B cell (primary cell): ENCODE results near the gene PLEKHG3. TPM values are rescaled to one million over a fixed set of nuclear protein-coding genes. Genes with fewer than 3 reads are reported as not detected.

Experiments
- ATAC-seq: fragments of 200-7000 bp; cut with Tn5 transposase; one replicate; pipeline ENCODE4 v1.10.0; 2021; ENCODE audit warnings: low read depth, mild to moderate bottlenecking, moderate number of reproducible peaks, moderate library complexity
- CTCF ChIA-PET: fragments of 350-600 bp; sonication (Branson Sonifier 250); formaldehyde crosslinking; loops from one replicate; lab custom pipeline; 2021; ENCODE audit warnings: antibody characterized with exemption, inconsistent platforms; lab: Charles Lee
- POLR2A ChIA-PET: fragments of 350-600 bp; sonication (Branson Sonifier 250); formaldehyde crosslinking; loops from one replicate; lab custom pipeline; 2021; ENCODE audit warnings: antibody characterized with exemption; lab: Charles Lee
- DNase-seq: peaks from one replicate; pipeline ENCODE4 v3.0.0; 2013
- H2AFZ ChIP-seq: 2 replicates; pipeline ENCODE4 v1.6.1; 2012; ENCODE audit warnings: mild to moderate bottlenecking, low read depth, low read length; ENCODE audit not compliant: insufficient read depth, poor library complexity, severe bottlenecking
- H3K27ac ChIP-seq, 2 donors: 1 replicate in 1 of 2; 2 replicates in 1 of 2; pipeline ENCODE4 v1.5.1; 2012 to 2013; ENCODE audit warnings: low read length in 2 of 2, mild to moderate bottlenecking in 2 of 2, moderate library complexity in 1 of 2
- H3K27me3 ChIP-seq, 4 experiments: fragments of 200-600 bp in 1 of 4; sonication (generic) in 1 of 4; replicated peaks in 1 of 4; 1 replicate in 2 of 4; 2 replicates in 2 of 4; pipeline versions ENCODE4 v1.6.1 to v1.7.0; 2013 to 2016; ENCODE audit warnings: low read length in 3 of 4, mild to moderate bottlenecking in 2 of 4, mixed read lengths in 1 of 4, moderate library complexity in 1 of 4; ENCODE audit not compliant: insufficient read depth in 4 of 4, control insufficient read depth in 3 of 4; ENCODE audit errors: control extremely low read depth in 1 of 4
- H3K36me3 ChIP-seq, 2 experiments: replicated peaks in 1 of 2; 1 replicate in 1 of 2; 2 replicates in 1 of 2; pipeline versions ENCODE4 v1.6.1 to v1.7.1; 2013; ENCODE audit warnings: low read length in 1 of 2; ENCODE audit not compliant: insufficient read depth in 2 of 2, control insufficient read depth in 1 of 2; ENCODE audit errors: control extremely low read depth in 1 of 2, extremely low read depth in 1 of 2
- H3K4me1 ChIP-seq, 2 donors: fragments of 200-600 bp in 1 of 2; sonication (generic) in 1 of 2; 1 replicate in 1 of 2; 2 replicates in 1 of 2; pipeline versions ENCODE4 v1.5.1 to v1.6.1; 2013 to 2017; ENCODE audit warnings: low read length in 2 of 2; ENCODE audit not compliant: control insufficient read depth in 2 of 2, insufficient read depth in 2 of 2
- H3K4me2 ChIP-seq: replicated peaks from 2 replicates; pipeline ENCODE3; 2012; ENCODE audit warnings: mild to moderate bottlenecking, low read depth, low read length; ENCODE audit not compliant: poor library complexity, severe bottlenecking
- H3K4me3 ChIP-seq, 5 experiments: fragments of 200-600 bp in 1 of 5; sonication (generic) in 1 of 5; 1 replicate in 3 of 5; 2 replicates in 2 of 5; pipeline versions ENCODE4 v1.5.1 to v1.7.0; 2011 to 2016; ENCODE audit warnings: low read length in 4 of 5, mild to moderate bottlenecking in 4 of 5, low read depth in 2 of 5, control low read depth in 1 of 5, moderate library complexity in 1 of 5; ENCODE audit not compliant: insufficient read depth in 1 of 5; ENCODE audit errors: control extremely low read depth in 1 of 5, extremely low read depth in 1 of 5
- H3K79me2 ChIP-seq: fragments of 200-600 bp; sonication (generic); one replicate; pipeline ENCODE4 v1.6.0; 2016; ENCODE audit warnings: low read length; ENCODE audit not compliant: control insufficient read depth, insufficient read depth
- H3K9ac ChIP-seq: fragments of 200-600 bp; sonication (generic); 2 replicates; pipeline ENCODE4 v1.6.1; 2017; ENCODE audit warnings: mild to moderate bottlenecking, low read length, moderate library complexity
- H3K9me3 ChIP-seq, 3 donors: one replicate each; pipeline versions ENCODE4 v1.6.1 to v1.7.1; 2013; ENCODE audit warnings: low read length in 2 of 3; ENCODE audit not compliant: control insufficient read depth in 2 of 3, insufficient read depth in 1 of 3; ENCODE audit errors: control extremely low read depth in 1 of 3
- H4K20me1 ChIP-seq: 2 replicates; pipeline ENCODE4 v1.6.0; 2012; ENCODE audit warnings: mild to moderate bottlenecking, low read length; ENCODE audit not compliant: insufficient read depth, control insufficient read depth, poor library complexity, severe bottlenecking
- H3K27ac Mint-ChIP-seq: one replicate; pipeline ENCODE4 v1.8.0; 2021; ENCODE audit warnings: mixed read lengths
- H3K27me3 Mint-ChIP-seq: one replicate; pipeline ENCODE4 v1.8.0; 2021; ENCODE audit warnings: mixed read lengths
- H3K4me1 Mint-ChIP-seq: one replicate; pipeline ENCODE4 v1.8.0; 2021; ENCODE audit warnings: mixed read lengths
- H3K4me3 Mint-ChIP-seq: one replicate; pipeline ENCODE4 v1.8.0; 2021; ENCODE audit warnings: mixed read lengths
- H3K9me3 Mint-ChIP-seq: one replicate; pipeline ENCODE4 v1.8.0; 2022; ENCODE audit warnings: mixed read lengths; ENCODE audit not compliant: insufficient read depth
- CTCF ChIP-seq: fragments of 200-600 bp; IDR thresholded peaks from one replicate; pipeline ENCODE4 v1.8.0; 2022; ENCODE audit warnings: antibody characterized with exemption, mild to moderate bottlenecking
- EZH2 ChIP-seq: IDR thresholded peaks from 2 replicates; pipeline ENCODE4 v1.6.1; 2012; ENCODE audit warnings: borderline replicate concordance, low read depth, mild to moderate bottlenecking, moderate library complexity, low read length; ENCODE audit not compliant: insufficient read depth, poor library complexity, severe bottlenecking
- WGBS: methylation state at CpG from one replicate; pipeline ENCODE4 v1.1.5; 2013; ENCODE audit warnings: missing lambda C conversion rate; ENCODE audit not compliant: insufficient coverage; 5-methylcytosine and 5-hydroxymethylcytosine counted together
- intact Hi-C: fragments of 100-400 bp; cut with micrococcal nuclease; formaldehyde crosslinking; loops from one replicate; pipeline ENCODE4 v1.10.0; 2022
- polyA plus RNA-seq: library from polyadenylated mRNA; depleted of rRNA; stranded (reverse); fragments of >200 nt; gene quantifications from 2 replicates; pipeline ENCODE4 v1.2.3, GENCODE V29; 2012
- total RNA-seq, 2 donors: library from RNA; stranded (reverse); fragments of 120-200 nt in 1 of 2; gene quantifications; 1 replicate in 1 of 2; 2 replicates in 1 of 2; pipeline versions ENCODE4 v1.2.3 to v1.2.4, GENCODE V29; 2013 to 2022

PLEKHG3 gene
- total and polyA plus RNA-seq, 2 donors (not counting 1 experiment from before 2014, with no cell fraction given), result 0.12 to 0.25 TPM

- no peaks in the 10 kb centered on the region for H3K27me3 ChIP-seq
- no peak overlapping the region for H3K4me3 ChIP-seq
- no peaks in the 10 kb centered on the region for H3K9me3 ChIP-seq
- H3K27ac Mint-ChIP-seq, result no peak overlapping the region
- no peak overlapping the region for H3K27ac ChIP-seq
- no peak for TF ChIP-seq EZH2
- no peak for TF ChIP-seq CTCF
- no peak overlapping the region for H3K4me2 ChIP-seq
- ChIA-PET POLR2A (no interaction called here), CTCF (interaction anchor here (1.0 kb wide), 1 partner anchor 46 kb away, joined by 3 read pairs; no protein-coding TSS in a partner anchor)
- H3K27me3 Mint-ChIP-seq, result peaks cover under 1% of the 10 kb centered on the region
- no peaks in the 10 kb centered on the region for H3K36me3 ChIP-seq
- no peaks in the 10 kb centered on the region for H4K20me1 ChIP-seq
- no peak overlapping the region for H2AFZ ChIP-seq
- ATAC-seq (no peak), DNase-seq (no peak)
- H3K4me3 Mint-ChIP-seq, result no peak overlapping the region
- WGBS, result 98% methylated on average over 5 of the region's 5 CpGs
- H3K4me1 ChIP-seq, result no peaks in the 10 kb centered on the region
- no peaks in the 10 kb centered on the region for H3K4me1 Mint-ChIP-seq
- intact Hi-C loops, result no loop called here
- no peaks in the 10 kb centered on the region for H3K9me3 Mint-ChIP-seq
- H3K9ac ChIP-seq, result no peak overlapping the region
- no peaks in the 10 kb centered on the region for H3K79me2 ChIP-seq
These were observed 21.4 kb upstream of the PLEKHG3 start for GRCh38 chr14:64682843-64683242.

GRCh38 chr14:64683264-64683663, 21.0 kb upstream of the PLEKHG3 start:
- intact Hi-C loops, result no loop called here
- Histone ChIP-seq H3K36me3 (no peaks in the 10 kb centered on the region), H3K27ac (no peak overlapping the region), H3K27me3 (peaks cover 0 to 1% (median 0%) of the 10 kb centered on the region in 4 experiments), H3K4me3 (no peak overlapping the region), H3K9ac (no peak overlapping the region), H2AFZ (no peak overlapping the region), H4K20me1 (no peaks in the 10 kb centered on the region), H3K4me1 (no peaks in the 10 kb centered on the region), H3K79me2 (no peaks in the 10 kb centered on the region), H3K9me3 (no peaks in the 10 kb centered on the region), H3K4me2 (no peak overlapping the region)
- Mint-ChIP-seq H3K27me3 (peaks cover 2% of the 10 kb centered on the region), H3K4me3 (no peak overlapping the region), H3K4me1 (no peaks in the 10 kb centered on the region), H3K9me3 (no peaks in the 10 kb centered on the region), H3K27ac (no peak overlapping the region)
- no peak for ATAC-seq
- TF ChIP-seq CTCF (no peak), EZH2 (no peak)
- 89% methylated on average over 15 of the region's 15 CpGs for WGBS
- POLR2A ChIA-PET, result no interaction called here
- CTCF ChIA-PET, result interaction anchor here (1.0 kb wide), 1 partner anchor 46 kb away, joined by 3 read pairs; no protein-coding TSS in a partner anchor
- DNase-seq, result no peak
